ENCODE data around the gene ZDHHC18. TPM values are rescaled to one million over a fixed set of nuclear protein-coding genes. Genes with fewer than 3 reads are reported as not detected.
A peak's percentile ranks its signal among the peaks of the same experiment; 100 is the strongest.
"Not testable (repeated sequence)": the region's sequence is repeated elsewhere in the genome, so short reads cannot be mapped to it uniquely, and the experiment has no call there.

Gene ZDHHC18
- polyA plus RNA-seq, 4 donors = 20.0 to 29.3 (median 21.3) TPM

- DNase-seq (ENCODE audit: low read depth in 4 of 4, low spot score in 2 of 4) = no peak
Observed at GRCh38 chr1:26856604-26857469, 30.3 kb downstream of the ZDHHC18 start.

DNA sequence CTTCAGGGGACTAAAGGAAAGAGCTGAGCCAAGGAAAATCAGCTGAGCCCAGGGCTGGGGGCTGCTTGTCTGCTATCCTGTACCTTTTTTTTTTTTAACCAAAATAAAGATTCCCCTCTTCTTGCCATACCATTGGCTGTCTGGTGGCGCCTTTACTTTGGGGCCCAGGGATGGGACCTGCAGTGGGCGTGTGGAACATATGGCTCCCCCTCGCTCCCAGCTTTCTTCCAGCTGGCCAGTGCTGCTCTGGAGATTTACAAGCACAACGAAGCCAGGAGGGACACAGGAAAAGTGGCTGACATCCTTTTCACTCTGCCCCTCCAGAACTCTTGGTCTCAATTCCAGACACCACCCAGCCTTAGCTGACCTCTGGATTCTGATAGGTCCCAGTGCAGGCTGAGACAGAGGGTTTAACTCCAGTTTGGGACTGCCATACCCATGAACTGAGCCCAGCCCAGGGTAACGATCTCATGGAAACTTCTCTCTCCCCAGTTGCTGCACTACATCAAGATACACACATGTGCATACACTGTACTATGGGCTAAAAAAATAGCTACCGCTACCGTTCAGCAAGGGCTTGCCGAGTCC lies 31.1 kb downstream of the ZDHHC18 start:
- DNase-seq (ENCODE audit: low read depth in 4 of 4, low spot score in 2 of 4) = no peak

DNA sequence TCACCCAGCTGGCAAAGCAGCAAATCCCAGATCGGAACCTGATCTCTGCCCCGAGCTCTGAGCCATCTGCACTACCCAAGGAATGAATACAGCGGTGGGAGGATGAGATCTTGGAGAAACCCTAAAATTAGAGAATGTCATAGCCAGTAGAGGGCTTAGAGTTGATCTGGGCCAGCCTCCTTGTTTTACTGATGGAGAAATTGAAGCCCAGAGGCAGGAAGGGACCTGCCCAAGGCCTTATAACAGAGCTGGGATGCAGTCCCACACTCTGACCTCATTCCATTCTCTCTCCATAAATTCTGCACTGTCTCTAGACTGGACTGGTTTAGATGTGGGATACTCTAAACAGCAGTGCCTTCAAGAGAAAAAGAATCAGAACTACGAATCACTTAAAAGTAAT lies 31.7 kb downstream of the ZDHHC18 start:
- no peak for DNase-seq (ENCODE audit: low read depth in 4 of 4, low spot score in 2 of 4)

- DNase-seq (ENCODE audit: low read depth in 4 of 4, low spot score in 2 of 4) = no peak
Observed at GRCh38 chr1:26858891-26859640, 32.6 kb downstream of the ZDHHC18 start.

DNA sequence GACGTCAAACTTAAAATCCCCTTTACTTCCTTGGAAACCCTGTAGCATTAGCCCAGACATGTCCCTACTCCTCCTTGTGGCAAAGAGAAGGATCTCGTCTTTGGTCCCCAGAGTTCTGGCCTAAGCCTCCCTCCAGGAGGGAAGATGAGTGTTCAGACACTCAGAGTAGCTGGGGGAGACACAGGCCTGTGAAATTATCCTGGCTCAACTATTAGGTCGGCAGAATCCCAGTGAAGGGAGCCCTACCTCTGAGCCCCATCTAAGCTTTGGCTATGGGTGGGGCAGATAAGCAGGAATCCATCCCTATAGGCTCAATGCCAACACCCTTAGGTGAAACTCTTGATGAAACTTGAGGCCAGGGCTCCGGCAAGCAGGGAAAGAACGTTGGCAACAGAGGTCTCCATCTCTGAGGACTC lies 34.8 kb downstream of the ZDHHC18 start:
- no peak for DNase-seq (ENCODE audit: low read depth in 4 of 4, low spot score in 2 of 4)

DNA sequence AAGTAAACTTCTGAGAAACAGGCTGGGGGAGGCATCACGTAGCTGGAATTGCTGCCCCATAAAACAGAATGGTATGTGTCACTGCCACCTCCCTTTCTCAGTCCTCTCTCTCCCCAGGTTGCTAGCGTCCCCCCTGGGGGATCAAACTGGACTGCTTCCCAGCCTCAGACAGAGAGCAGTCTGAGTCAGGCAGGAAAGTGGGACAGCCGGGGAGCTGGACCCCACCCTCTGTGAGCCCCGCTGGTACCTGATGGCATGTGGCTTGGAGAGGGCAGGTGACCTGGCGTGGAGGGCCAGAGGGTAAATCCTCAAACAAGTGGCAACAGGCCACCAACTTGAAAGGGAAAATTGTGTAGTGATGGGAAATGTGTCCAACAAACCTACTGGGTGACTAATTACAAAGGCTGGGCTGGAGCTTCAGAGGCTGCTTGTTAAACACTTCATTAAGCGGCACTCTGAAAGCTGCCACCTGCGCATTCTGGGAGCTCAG lies 35.4 kb downstream of the ZDHHC18 start:
- no peak for DNase-seq (ENCODE audit: low read depth in 4 of 4, low spot score in 2 of 4)

DNA sequence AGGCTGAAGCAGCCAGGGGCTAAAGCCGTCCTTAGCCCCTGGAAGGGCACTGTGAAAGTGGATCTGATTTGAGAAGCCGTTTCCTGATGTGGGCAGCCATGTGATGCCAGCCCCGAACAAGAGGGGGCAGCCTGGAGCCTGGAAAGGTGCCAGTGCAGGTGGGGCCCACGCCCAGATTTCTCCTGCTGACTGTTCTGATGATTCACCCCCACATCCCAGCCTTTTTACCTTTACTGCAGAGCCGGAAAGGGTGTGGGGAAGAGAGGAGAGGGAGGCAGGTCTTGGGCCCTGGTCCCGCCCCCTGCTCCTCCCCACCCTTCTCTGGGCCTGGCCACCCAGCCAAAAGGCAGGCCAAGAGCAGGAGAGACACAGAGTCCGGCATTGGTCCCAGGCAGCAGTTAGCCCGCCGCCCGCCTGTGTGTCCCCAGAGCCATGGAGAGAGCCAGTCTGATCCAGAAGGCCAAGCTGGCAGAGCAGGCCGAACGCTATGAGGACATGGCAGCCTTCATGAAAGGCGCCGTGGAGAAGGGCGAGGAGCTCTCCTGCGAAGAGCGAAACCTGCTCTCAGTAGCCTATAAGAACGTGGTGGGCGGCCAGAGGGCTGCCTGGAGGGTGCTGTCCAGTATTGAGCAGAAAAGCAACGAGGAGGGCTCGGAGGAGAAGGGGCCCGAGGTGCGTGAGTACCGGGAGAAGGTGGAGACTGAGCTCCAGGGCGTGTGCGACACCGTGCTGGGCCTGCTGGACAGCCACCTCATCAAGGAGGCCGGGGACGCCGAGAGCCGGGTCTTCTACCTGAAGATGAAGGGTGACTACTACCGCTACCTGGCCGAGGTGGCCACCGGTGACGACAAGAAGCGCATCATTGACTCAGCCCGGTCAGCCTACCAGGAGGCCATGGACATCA lies 36.5 kb downstream of the ZDHHC18 start, which contains the start of gene SFN:
TSS of gene SFN (plus strand) at position 369 of the 904 bp plus-strand sequence. CDS start at position 433, 64 bp downstream.
- no peak for DNase-seq (ENCODE audit: low read depth in 4 of 4, low spot score in 2 of 4)

GRCh38 chr1:26863685-26864077 lies 37.2 kb downstream of the ZDHHC18 start:
- DNase-seq (ENCODE audit: low read depth in 4 of 4, low spot score in 2 of 4) = no peak

DNA sequence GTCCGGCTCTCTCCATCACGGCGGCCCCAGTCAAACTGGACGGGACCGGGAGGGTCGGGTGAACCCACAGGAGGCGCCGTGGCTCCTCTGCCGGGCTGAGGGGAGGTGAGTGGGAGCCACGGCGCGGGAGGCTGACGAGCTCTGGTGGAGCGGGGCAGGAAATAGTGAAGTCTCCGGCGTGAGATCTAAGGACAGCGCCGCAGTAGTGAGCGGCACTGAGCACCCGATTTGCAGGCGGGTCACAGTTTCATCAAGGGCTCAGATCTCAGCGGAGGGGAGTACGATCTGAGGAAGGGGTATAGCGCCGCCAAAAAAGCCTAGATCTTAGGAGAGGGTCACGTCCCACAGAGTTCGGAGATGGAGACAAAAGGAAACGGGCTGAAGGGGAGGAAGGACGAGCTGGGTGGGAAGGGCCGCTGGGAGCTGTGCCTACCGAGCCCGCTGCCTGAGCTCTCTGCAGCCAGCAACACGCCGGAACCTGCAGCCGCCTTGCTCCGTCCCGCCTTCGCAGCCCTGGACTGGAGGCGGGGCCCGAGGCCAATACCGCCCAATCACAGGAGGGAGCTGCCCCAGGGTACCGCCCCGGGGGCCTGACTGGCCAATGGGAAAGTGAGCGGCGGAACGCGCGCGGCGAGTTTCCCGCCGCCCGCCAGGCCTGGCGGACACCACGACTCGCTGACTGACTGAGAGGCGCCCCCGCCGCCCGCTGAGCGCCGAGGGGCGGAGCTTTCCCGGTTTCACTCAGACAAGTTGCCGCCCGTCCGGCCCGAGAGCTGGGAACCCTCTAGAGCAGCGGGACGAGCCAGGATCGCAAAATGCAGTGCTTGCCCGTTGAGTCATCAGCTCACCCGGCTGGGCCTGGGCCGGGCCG lies 38.4 kb downstream of the ZDHHC18 start:
- DNase-seq (ENCODE audit: low read depth in 4 of 4, low spot score in 2 of 4) = peak; percentile 87 to 93 (median 91)

- not testable (repeated sequence) for DNase-seq (ENCODE audit: low read depth in 4 of 4, low spot score in 2 of 4)
Observed at GRCh38 chr1:26873097-26873496, 46.6 kb downstream of the ZDHHC18 start.

DNA sequence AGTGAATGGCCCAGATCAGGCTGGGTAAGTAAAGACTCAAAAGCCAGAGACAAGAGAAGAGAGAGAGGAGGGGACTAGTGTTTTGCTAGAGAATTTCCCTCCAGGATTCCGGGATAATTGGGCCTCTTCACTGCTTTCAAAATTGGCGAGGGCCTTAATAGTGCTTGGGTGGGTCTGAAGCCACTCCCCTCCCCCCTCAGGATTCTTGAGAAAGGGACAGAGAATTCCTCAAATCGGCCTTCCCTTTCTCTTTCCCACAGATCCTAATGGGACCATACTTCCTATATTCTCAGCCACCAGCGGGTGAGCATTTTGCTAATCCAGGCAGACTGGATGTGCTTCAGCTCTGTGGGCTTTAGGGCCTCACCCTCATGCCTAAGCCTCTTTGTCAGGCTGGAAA lies 48.4 kb downstream of the ZDHHC18 start:
- DNase-seq (ENCODE audit: low read depth in 4 of 4, low spot score in 2 of 4) = no peak

GRCh38 chr1:26877326-26877725 lies 50.8 kb downstream of the ZDHHC18 start:
- no peak for DNase-seq (ENCODE audit: low read depth in 4 of 4, low spot score in 2 of 4)

- no peak for DNase-seq (ENCODE audit: low read depth in 4 of 4, low spot score in 2 of 4)
Observed at GRCh38 chr1:26879793-26880192, 53.3 kb downstream of the ZDHHC18 start.

GRCh38 chr1:26881611-26882010 lies 55.1 kb downstream of the ZDHHC18 start:
- not testable (repeated sequence) for DNase-seq (ENCODE audit: low read depth in 4 of 4, low spot score in 2 of 4)

GRCh38 chr1:26882696-26883463 lies 56.4 kb downstream of the ZDHHC18 start:
- DNase-seq (ENCODE audit: low read depth in 4 of 4, low spot score in 2 of 4) = no peak

GRCh38 chr1:26887125-26887524 lies 60.6 kb downstream of the ZDHHC18 start:
- DNase-seq (ENCODE audit: low read depth in 4 of 4, low spot score in 2 of 4) = no peak

GRCh38 chr1:26888231-26888630 lies 61.7 kb downstream of the ZDHHC18 start:
- no peak for DNase-seq (ENCODE audit: low read depth in 4 of 4, low spot score in 2 of 4)

Data from left renal cortex interstitium (tissue), 4 donors.